Stimulated activated CD4-positive, alpha-beta T cell treated with anti-CD3 and anti-CD28 coated beads, Interleukin-4, amount 100 ng/mL, for 1 hour (primary cell): Measurements from ENCODE around the gene RFX8.
"Not testable (repeated sequence)": the region's sequence is repeated elsewhere in the genome, so short reads cannot be mapped to it uniquely, and the experiment has no call there.

Experiments
- DNase-seq: peaks from one replicate; pipeline ENCODE4 v3.0.0-alpha.2; 2020

The RFX8 gene

DNA sequence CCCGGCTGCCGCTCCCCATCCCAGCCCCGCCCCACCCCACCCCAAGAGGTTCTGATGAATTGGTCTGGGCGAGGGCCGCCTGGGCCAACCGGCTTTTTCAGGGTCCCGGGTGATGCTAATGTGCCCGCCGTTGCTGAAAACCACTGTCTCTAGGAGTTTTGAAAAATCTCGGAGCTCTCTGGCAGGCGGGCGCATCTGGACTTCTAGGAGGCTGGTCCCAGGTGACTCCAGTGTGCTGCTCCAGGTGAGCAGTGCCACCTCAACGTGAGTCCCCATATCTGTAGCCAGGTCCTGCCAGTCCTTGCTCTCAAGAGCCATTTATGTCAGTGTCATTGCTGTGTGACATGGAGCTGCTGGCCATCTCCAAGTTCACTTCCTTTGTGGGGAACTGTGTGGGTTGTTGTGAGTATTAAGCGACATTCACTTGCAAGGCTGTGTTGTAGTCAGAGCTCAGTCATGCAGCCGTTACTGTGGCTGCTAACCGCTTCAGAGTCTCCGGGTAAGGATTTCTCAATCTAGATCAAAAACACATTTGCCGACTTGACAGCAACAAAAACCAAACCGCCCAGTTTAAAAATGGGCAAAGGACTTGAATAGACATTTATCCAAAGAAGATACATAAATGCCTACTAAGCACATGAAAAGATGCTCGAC is at the start of gene RFX8:
Gene RFX8 (minus strand): TSS at position 382 of the 654 bp plus-strand sequence. CDS start 8,264 bp downstream, outside the sequence.
- DNase-seq: peak; percentile 41

DNA sequence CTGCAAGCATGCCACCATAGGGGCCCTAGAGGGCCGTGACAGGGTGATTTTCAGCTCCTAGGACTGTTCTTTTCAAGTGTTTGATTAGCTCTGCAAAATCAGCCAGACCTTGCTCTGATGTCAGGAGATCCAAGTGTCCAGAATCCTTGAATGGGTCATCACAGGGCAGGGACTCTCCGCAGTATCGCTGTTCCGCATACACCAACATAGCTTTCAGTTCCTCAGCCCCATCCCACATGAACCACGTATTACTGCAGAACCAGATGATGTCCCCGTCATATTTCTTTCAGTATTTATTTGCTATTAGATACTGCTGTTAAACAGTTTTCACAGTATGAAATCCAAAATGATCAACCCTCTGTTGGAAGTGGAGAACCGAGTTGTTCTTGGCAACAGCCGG is 46.6 kb upstream of the RFX8 start:
- no peak for DNase-seq

DNA sequence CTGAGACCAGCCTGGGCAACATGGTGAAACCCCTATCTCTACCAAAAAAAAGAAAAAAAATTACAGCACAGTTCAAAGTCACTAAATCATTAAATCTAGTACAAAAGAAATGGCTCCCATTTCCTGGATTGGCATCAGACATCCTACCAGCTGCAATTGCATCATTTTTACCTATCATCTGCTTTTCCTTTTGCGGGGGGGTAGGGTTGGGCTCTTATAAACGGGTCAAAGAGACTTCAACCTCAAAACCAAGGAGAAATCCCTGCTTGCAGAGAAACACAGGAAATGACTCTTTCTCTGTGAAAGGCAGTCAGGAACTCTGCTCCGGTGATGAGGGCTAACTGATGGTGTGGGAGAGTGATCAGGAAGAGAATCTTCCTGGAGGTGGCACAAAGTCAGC is 45.3 kb upstream of the RFX8 start:
- DNase-seq: no peak

DNA sequence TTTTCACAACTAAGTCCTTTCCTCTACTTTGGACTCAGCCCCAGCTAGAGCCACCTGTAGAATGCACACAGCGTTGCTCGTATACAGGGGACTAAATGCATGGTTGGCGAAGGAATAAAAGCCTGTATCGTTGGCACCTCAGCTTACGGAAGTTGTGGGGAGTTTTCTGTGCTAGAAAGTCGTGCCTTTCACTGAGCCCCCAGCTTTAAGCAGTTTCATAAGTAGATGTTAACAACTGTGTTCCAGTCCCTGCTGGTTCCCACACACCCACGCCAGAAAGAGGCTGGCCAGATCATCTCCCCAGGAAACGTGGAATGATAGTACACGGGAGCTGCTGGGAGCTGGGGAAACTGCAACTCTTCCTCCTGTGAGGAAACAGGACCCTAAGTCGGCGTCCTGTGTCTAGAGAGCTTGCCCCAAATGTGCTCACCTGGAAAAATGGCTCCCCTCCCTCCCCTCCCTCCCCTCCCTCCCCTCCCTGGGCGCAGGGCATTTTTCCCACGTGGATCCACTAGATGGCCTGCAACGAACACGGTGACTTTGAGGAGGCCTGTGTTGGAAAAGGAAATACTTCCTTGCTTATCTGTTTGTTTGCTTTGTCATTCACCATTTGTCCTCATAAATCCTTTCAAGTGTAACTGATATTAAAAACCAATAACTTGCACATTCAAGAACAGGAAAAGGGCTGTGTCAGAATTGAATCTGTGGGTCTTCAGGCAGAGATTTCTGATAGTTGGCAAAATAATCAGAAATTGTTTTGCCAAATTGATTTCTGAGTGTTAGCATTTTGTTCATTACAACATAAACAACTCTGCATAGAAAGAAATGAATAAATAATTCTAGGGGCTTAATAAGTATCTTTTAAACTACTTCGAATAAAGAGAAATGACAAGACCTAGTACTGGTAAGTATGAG is 43.9 kb upstream of the RFX8 start:
- no peak for DNase-seq

DNA sequence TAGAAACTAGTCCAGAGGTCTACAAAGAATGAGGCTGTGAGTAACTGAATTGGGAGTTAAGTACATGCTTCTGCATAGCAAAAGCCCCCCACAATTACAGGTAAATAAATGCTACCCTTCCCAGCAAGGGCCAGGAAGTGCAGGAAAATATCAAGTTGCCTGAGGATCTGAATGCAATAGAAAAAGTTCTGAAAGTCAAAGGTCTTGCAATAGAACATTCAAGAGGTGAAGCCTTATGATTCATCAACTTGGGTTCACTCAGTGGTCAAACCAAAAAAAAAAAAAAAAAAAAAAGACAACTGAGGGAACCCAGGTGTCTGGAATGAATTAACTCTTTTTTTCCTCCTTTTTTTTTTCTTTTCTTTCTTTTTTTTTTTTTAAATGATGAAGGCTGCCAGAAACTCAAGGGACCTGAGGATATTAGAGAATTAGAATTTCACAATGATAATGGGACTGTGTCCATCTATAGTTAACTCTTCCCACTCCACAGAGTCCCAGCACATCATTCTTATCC is 42.9 kb upstream of the RFX8 start:
- no peak for DNase-seq

DNA sequence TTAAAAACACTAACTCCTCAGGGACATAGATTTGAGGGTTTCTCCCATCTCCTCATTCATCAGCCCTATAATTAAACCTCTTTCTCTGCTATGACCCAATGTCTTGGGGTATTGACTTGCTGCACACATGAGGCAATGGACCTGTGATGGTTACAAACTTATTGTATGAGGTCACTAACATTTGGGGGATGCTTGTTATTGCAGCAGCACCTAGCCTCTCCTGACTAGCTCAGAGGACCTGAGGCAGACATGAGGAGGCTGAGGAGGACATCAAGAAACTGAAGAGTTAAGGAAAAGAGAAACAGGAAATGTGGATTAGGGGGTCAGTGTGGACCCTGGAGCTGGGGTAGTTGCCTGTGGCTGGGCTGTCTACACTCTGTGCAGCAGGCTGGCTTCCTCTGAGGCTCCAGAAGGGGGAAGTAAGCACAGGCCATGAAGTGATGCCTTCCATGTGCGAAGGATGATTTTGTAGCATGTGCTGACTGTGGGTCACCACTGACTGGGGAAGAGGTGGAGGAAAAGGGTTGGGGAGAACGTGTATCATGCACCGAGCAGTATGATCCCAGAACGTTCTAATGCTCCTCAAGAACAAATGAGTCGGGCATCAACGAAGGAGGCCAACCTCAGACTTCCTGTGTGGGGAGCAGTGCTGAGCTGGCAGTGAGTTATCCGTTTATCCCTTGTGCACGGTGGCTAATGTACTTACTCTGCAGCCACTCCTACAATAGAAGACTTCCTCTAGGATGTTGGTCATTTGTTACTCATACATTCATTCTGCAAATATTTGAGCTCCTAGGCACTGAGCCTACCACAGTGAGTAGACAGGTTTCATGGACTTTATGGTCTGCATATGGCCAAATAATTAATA is 42.1 kb upstream of the RFX8 start:
- no peak for DNase-seq

DNA sequence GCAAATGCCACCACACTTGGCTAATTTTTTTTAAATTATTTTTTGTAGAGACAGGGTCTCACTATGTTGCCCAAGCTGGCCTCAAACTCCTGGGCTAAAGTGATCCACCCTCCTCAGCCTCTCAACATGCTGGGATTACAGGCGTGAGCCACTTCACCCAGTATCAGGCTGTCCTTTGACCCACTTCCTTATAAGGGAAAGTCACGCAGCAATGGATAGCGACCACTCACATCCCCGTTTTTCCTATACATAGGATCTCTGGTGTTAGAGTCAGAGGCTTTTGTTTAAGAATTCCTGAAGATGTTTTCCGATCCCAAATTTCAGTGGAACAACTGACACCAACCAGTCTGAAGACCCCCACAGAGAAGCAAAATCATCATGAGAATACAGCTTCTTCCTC is 41.4 kb upstream of the RFX8 start:
- no peak for DNase-seq

DNA sequence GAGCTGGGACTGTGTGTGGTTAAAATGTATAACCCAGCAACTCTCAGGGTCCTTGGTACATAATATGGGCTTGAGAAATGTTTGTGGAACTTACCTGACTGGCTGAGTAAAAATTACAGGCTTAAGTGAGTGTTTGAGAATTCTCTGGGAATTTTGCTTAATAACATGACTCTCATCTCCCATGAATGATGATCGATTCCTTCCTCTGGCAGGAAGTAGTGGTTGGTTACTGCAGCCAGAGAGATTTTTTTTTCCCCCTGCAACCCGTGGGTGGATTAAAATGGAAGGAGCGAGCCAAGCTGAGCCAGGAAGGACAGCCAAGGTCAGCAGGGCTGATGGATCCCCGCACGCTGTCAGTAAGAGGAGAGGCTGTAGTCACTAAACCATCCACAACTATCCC is 40.6 kb upstream of the RFX8 start:
- no peak for DNase-seq

DNA sequence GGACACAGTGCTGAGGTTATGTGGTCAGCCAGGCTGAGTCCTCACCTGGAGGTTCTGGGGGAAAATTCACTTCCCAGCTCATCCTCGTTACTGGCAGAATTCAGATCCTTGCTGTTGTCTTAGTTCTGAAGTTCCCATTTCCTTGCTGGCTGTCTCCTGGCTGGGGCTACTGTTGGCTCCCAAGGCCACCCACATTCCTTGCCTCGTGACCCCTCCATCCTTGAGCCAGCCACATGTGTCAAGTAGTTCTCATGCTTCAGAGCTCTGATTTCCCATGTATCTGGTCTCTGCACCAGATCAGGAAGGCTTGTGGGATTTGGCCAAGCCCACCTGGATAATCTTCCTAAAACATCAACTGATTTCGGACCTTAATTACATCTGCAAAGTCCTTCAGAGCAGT is 38.1 kb upstream of the RFX8 start:
- DNase-seq: no peak

DNA sequence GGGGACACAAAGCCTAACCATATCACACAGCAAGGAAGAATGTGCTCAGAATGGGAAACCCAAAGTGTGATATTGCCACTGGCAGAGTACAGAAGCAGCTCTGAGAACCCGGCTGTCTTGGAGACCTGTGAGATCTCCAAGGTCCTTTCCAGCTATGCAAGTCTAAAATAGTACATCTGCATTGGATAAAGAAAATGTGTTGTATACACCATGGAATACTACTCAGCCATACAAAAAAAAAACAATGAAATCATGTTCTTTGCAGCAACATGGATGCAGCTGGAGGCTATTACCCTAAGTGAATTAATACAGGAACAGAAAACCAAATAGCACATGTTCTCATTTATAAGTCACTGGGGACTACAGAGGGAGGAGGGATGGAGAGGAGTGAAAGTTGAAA is 36.5 kb upstream of the RFX8 start:
- no peak for DNase-seq

DNA sequence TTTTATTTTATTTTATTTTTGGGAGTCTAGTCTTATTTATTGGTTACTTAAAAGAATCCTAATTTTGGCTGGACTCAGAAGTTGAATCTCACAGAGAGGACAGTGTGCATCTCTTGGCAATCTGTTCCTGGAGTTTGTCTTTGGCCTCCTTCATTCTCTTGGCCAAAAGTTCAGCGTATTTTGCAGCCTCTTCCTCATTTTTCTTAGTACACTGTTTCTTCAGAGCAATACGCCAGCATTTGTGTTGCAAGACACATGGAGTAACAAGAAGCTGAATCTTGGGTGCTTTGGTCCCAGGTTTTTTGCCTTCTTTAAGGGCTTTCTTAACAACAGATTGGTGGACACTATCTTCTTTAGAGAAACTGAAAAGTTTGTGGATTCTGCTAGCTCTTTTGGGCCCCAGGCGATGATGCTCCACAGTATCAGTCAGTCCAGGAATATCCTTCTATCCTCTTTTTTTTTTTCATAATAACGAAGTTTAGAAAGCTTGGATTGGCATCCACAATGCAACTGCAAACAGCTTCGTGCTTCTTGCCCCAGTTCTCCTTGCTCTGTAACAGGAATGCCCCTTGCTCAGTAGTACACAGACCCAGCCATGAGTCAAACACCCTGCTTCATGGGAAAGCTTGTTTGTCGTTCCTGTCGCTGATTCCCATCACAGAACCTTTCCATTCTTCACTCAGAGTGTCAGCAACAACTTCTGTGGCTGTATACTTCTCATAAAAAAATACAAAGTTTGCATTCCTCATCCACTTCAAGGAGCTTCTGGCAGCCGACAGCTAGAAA is 34.8 kb upstream of the RFX8 start:
- DNase-seq: no peak

DNA sequence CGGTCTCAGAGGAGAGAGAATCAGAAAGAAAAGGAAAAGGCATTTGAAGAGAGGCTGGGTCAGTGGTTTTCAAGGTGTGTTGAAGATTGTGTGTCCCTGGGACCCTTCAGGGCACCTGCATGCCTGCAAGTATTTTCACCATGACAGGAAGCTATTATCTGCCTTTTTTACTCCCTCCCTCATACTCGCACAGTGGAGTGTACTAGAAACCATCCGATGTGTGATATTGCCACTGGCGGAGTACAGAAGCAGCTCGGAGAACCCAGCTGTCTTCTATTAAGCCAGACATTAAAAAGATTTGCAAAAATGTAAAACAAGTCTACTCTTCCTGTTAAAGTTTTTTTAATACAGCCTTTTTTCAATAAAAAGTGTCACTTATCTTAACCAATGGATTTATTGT is 33.7 kb upstream of the RFX8 start:
- DNase-seq: no peak

DNA sequence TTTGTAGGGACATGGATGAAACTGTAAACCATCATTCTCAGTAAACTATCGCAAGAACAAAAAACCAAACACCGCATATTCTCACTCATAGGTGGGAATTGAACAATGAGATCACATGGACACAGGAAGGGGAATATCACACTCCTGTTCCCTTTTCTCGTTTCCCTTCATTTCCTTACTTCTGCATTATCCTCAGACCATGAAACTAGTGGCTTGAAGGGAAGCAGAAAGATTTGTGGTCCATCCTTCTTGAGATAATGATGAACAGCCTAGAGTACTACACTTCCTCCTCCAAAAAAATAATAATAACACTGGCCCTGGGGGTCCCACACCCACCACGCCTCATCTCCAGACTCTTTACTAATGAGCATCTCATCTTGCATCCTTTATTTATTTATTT is 30.4 kb upstream of the RFX8 start:
- not testable (repeated sequence) for DNase-seq

DNA sequence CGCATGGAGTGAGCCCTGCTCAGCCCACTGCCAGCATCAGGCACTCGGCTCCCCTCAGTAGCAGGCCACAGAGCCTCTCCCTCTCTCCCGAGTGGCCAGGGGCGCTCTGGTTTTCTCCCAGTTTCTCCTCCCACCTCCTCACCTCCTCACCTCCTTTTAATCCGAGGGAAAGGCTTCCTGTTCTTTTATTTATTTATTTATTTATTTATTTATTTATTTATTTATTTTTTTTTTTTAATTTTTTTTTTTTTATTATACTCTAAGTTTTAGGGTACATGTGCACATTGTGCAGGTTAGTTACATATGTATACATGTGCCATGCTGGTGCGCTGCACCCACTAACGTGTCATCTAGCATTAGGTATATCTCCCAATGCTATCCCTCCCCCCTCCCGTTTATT is 29.8 kb upstream of the RFX8 start:
- DNase-seq: not testable (repeated sequence)

DNA sequence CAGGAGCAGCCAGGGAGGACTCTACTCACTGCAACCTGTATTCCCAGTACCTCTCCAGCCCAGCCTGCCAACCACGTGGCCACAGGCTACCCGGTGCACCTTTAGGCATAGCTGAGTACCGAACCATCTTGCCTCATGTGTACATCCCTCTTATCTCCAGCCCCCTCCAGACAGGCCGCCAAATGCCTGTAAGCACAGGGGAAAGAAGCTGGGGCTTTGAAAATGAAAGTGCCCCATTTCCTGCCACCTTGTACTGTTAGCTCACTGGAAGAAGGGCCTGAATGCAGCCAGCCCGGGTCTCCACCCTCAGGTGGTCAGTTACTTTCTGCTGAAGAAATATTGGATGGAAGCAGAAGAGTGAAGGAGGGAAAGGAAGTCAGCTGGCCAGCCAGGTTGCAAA is 27.2 kb upstream of the RFX8 start:
- DNase-seq: no peak

DNA sequence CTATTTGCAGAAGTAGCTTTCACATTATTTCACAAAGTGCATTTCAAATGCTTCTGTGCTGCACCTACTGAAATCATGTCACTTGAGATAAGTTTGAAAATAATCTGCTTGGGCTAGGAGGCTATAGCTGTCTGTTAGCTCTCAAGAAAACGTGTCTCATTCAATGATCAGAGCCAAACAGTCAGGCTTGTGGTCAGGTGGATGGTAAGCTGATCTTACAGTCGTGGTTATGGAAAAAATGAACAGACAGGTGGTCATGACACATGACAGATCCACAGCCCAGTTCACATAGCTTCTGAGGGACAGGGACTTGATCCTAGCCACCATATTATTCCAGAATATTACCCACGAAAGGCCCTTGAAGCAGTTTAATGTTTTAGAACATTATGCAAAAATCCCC is 26.5 kb upstream of the RFX8 start:
- DNase-seq: no peak

DNA sequence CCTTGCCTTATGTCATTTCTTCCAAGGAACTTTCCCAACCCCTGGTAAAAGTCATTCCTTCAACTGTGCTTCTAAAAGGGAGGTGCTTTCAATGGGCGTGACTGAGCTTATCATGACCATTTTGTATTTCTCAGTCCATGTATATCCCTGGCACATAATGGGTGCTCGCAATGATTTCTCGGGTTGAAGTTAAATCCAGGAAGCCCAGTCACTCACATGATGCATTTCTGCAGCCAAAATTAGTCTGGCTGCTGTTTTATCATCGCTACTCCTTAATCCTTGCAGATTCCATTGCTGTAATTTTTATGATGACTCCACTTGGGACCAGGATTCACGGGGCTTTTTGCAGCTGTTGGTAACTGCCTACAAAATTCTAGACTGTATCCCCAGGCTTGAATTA is 25.9 kb upstream of the RFX8 start:
- no peak for DNase-seq

DNA sequence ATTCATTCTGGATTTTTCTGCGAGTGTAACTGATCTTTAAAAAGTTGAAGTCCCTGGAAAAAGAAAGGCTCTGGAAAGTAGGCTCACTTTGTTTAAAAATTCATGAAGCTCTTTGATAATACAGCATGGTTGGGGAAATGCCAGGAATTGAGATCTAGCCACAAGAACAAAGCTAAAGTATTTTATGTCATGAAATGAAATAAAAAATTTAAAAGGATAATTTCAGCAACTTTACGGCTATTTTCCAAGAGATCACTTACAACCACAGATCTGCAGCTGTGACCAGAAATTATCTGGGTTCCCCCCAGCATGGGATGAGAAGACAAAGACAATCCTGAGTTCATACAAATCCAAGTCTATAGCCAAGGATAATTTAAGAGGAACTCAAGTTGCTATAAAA is 25.3 kb upstream of the RFX8 start:
- no peak for DNase-seq

DNA sequence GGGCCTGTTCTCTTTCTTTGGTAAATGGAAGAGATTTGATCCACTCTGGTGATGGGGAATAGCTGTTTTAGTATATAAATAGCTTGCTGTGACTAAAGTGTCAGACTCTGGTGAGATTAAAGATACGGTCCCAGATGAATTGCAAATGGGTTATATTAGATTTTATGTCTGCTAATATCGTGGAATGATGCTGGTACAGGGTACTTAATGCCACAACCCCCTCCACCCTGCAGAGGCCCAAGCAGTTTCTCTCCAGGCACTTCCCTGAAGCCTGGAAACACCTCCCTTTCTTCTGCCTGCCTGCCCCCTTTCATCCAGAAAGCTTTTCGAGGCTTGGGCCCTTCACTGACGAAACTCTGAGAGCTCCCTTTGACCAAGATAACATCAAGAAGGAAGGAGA is 21.4 kb upstream of the RFX8 start:
- no peak for DNase-seq

DNA sequence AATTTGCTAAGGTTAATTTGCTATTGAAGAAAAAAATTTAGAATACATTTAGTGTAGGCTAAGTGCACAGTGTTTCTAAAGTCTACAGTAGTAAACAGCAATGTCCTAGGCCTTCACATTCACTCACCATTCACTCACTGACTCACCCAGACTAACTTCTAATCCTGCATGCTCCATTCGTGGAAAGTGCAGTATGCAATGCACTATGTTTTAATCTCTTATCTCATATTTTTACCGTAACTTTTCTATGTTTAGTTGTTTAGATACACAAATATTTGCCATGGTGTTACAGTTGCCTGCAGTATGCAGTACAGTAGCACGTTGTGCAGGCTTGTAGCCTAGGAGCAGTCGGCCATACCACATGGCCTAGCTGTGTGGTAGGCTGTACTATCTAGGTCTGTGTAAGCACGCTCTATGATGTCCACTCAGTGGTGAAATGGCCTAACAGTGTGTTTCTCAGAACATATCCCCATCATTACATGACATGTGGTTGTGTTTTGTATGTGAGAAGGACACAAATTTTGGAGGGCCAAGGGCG is 18.1 kb upstream of the RFX8 start:
- DNase-seq: no peak

DNA sequence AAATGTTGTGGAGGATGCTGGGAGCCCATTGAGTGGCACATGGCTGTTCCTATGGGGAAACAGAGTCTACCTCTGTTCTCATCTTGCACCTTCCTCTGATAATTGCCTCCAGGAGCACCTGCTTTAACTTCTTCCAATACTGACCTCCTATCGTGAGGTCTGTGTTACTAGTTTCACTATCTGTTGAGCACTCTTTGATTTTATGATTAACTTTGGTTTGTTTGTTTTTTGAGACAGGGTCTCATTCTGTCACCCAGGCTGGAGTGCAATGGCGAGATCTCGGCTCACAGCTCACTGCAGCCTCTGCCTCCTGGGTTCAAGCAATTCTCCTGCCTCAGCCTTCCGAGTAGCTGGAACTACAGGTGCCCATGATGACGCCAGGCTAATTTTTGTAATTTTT is 12.1 kb upstream of the RFX8 start:
- no peak for DNase-seq

DNA sequence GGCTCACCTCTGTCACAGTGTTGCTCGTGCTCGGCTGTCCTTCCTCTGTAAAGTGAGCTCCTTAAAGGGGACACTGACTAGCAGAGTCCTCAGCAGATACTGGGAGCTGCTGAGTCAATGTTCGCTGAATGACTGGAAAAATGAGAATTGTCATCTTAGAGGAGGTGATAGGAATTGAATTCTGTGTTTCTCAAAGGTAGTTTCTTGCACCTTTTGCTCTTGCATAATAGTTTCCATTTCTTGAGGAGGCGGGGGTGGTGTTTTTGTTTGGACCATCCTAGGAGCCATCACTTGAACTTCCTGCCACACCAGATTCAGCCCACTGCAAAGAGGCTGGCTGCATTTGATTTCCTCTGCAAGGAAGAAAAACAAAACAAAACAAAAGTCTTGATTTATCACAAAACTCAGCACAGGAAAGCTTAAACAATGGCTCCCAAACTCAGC is 11.4 kb upstream of the RFX8 start:
- DNase-seq: no peak
